ENCODE data around the gene THRAP3.

GRCh38 chr1:36257375-36257767 is 33.1 kb downstream of the THRAP3 start:
- TF ChIP-seq EZH2 (IDR thresholded peaks at IDR 0.05; ENCODE audit: insufficient read depth, poor library complexity, severe bottlenecking): no peak
- no peak for TF ChIP-seq EZH2phosphoT487 (IDR thresholded peaks at IDR 0.05; ENCODE audit: insufficient read depth, low read depth)

All from GM23248 (cell line).